ENCODE measurements around the gene OR6B2. TPM values are rescaled to one million over a fixed set of nuclear protein-coding genes. Genes with fewer than 3 reads are reported as not detected.
"Not testable (repeated sequence)": the region's sequence is repeated elsewhere in the genome, so short reads cannot be mapped to it uniquely, and the experiment has no call there.

The OR6B2 gene
- total RNA-seq, 4 donors from 2014 or later, result not detected

DNA sequence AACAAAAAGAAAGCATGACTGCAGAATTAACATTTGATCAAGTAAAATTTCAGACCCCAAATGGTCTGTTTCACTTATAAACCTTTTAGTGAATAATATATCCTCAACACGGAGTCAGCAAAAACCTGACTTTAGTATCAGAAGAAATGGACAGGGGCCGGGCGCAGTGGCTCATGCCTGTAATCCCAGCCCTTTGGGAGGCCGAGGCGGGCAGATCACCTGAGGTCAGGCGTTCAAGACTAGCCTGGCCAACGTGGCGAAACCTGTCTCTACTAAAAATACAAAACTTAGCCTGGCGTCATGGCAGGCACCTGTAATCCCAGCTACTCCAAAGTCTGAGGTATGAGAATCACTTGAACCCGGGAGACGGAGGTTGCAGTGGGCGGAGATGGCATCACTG is 20.0 kb upstream of the OR6B2 start:
- TF ChIP-seq POLR2AphosphoS5 (IDR thresholded peaks at IDR 0.05) (no peak), EP300 (IDR thresholded peaks at IDR 0.05) (no peak), POLR2A (IDR thresholded peaks at IDR 0.05) (no peak)
- TF ChIP-seq, protein P1, sequence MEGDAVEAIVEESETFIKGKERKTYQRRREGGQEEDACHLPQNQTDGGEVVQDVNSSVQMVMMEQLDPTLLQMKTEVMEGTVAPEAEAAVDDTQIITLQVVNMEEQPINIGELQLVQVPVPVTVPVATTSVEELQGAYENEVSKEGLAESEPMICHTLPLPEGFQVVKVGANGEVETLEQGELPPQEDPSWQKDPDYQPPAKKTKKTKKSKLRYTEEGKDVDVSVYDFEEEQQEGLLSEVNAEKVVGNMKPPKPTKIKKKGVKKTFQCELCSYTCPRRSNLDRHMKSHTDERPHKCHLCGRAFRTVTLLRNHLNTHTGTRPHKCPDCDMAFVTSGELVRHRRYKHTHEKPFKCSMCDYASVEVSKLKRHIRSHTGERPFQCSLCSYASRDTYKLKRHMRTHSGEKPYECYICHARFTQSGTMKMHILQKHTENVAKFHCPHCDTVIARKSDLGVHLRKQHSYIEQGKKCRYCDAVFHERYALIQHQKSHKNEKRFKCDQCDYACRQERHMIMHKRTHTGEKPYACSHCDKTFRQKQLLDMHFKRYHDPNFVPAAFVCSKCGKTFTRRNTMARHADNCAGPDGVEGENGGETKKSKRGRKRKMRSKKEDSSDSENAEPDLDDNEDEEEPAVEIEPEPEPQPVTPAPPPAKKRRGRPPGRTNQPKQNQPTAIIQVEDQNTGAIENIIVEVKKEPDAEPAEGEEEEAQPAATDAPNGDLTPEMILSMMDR (IDR thresholded peaks at IDR 0.05), result no peak
- no peaks in the 10 kb centered on the region for H3K9me3 ChIP-seq
- peaks cover 56% of the 10 kb centered on the region for H3K27me3 ChIP-seq
- no peaks in the 10 kb centered on the region for H3K4me1 ChIP-seq
- DNase-seq (ENCODE audit: low spot score in 2 of 2), result no peak
- WGBS, result 80% methylated on average over 12 of the region's 12 CpGs
- H3K36me3 ChIP-seq, result no peaks in the 10 kb centered on the region
- no peak overlapping the region for H3K27ac ChIP-seq
- H3K4me3 ChIP-seq, result no peak overlapping the region

DNA sequence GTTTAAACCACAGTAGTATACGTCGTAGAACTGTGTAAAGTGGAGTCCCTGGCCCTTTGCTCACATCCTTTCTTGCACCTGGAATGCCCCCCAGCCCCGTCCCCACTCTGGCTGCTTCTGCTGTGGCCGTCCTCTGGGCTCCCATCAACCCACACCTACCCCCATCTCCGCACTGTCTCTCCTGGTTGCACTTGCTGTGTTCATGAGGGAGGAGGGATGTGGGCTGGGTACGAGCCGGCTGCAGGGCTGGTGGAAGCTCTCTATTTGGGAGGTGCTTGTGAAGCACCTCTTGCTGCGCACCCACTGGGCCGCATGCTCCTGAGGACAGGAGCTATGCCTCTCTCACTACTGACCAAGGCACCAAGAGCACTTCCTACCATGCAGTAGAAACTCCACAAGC is 18.0 kb upstream of the OR6B2 start:
- DNase-seq (ENCODE audit: low spot score in 2 of 2), result no peak
- TF ChIP-seq EP300 (IDR thresholded peaks at IDR 0.05) (no peak), POLR2AphosphoS5 (IDR thresholded peaks at IDR 0.05) (no peak), POLR2A (IDR thresholded peaks at IDR 0.05) (no peak)
- TF ChIP-seq, protein P1 (IDR thresholded peaks at IDR 0.05), result no peak
- 78% methylated on average over 9 of the region's 9 CpGs for WGBS
- H3K27me3 ChIP-seq, result peaks cover 45% of the 10 kb centered on the region
- peaks cover 9% of the 10 kb centered on the region for H3K4me1 ChIP-seq
- H3K27ac ChIP-seq, result no peak overlapping the region
- H3K36me3 ChIP-seq, result no peaks in the 10 kb centered on the region
- H3K9me3 ChIP-seq, result no peaks in the 10 kb centered on the region
- H3K4me3 ChIP-seq, result no peak overlapping the region

DNA sequence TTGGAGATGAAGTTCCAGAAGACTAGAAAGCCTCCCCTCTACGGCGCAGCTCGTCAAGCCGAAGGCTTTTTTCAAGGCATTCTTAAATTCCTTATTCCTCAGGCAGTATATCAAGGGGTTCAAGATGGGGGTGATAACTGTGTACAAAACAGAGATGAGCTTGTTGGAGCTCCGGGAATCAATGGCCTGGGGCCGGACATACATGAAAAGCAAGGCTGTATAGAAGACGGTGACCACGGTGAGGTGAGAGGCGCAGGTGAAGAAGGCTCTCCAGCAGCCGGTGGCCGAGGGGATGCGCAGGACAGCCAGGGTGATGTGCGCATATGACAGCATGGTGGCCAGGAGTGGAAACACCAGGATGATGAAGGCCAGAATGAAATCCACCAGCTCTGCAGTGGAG is 14.9 kb upstream of the OR6B2 start:
- no peak for DNase-seq (ENCODE audit: low spot score in 2 of 2)
- Histone ChIP-seq H3K4me1 (peaks cover 15% of the 10 kb centered on the region), H3K9me3 (no peaks in the 10 kb centered on the region), H3K36me3 (no peaks in the 10 kb centered on the region), H3K27me3 (peaks cover 40% of the 10 kb centered on the region), H3K27ac (no peak overlapping the region), H3K4me3 (no peak overlapping the region)
- WGBS, result 91% methylated on average over 12 of the region's 13 CpGs
- TF ChIP-seq, protein P1 (IDR thresholded peaks at IDR 0.05), result no peak
- no peak for TF ChIP-seq EP300 (IDR thresholded peaks at IDR 0.05)
- no peak for TF ChIP-seq POLR2AphosphoS5 (IDR thresholded peaks at IDR 0.05)
- no peak for TF ChIP-seq POLR2A (IDR thresholded peaks at IDR 0.05)

DNA sequence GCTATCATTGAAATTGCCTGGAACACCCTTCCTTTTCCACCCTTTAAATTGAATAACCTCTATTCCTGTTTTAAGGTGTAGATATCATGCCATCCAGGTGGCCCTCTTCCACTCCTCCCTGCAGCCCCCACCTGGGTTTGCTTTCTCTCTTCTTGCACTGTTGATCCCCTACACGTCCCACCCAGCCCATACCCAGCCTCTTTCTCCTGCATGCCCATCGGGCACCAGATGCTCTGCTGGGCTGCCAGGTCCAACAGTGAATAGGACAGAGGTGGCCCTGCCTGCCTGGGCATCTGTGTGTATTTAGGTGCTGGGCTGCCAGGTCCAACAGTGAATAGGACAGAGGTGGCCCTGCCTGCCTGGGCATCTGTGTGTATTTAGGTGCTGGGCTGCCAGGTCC is 13.9 kb upstream of the OR6B2 start:
- not testable (repeated sequence) for DNase-seq (ENCODE audit: low spot score in 2 of 2); H3K9me3 ChIP-seq; H3K27ac ChIP-seq; H3K36me3 ChIP-seq; H3K4me3 ChIP-seq
- Histone ChIP-seq H3K27me3 (peaks cover 45% of the 10 kb centered on the region), H3K4me1 (peaks cover 15% of the 10 kb centered on the region)
- WGBS, result 67% methylated on average over 2 of the region's 2 CpGs

DNA sequence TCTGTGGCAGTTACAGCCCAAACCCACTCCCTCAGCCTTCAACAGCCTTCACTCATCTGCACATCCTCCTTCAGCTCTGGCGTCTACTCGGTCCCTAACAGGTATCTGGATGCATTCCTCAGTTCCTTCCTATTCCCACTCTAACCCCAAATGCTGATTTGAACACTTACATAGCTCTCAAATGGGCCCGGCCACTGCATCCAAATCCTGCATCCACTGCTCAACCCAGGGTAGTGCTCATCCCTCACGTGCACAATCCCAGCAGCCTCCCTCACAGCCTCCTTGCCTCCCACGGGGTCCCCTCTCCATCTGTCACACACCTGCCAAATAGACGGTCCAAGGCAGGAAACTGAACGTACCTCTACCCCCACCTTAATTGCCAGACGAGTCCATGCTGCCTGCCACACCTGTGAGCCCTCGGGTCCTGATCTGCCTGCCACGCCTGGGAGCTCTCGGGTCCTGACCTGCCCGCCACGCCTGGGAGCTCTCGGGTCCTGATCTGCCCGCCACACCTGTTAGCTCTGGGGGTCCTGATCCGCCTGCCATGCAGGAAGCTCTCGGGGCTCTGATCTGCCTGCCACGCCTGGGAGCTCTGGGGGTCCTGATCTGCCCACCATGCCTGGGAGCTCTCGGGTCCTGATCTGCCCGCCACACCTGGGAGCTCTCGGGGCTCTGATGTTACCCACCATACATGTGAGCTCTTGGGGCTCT is 13.2 kb upstream of the OR6B2 start:
- H3K27me3 ChIP-seq, result peaks cover 39% of the 10 kb centered on the region
- TF ChIP-seq POLR2A (IDR thresholded peaks at IDR 0.05) (no peak), POLR2AphosphoS5 (IDR thresholded peaks at IDR 0.05) (no peak)
- TF ChIP-seq, protein P1 (IDR thresholded peaks at IDR 0.05), result no peak
- H3K27ac ChIP-seq, result no peak overlapping the region
- no peaks in the 10 kb centered on the region for H3K36me3 ChIP-seq
- no peak overlapping the region for H3K4me3 ChIP-seq
- DNase-seq (ENCODE audit: low spot score in 2 of 2), result no peak
- peaks cover 15% of the 10 kb centered on the region for H3K4me1 ChIP-seq
- H3K9me3 ChIP-seq, result no peaks in the 10 kb centered on the region
- WGBS, result 51% methylated on average over 21 of the region's 21 CpGs

DNA sequence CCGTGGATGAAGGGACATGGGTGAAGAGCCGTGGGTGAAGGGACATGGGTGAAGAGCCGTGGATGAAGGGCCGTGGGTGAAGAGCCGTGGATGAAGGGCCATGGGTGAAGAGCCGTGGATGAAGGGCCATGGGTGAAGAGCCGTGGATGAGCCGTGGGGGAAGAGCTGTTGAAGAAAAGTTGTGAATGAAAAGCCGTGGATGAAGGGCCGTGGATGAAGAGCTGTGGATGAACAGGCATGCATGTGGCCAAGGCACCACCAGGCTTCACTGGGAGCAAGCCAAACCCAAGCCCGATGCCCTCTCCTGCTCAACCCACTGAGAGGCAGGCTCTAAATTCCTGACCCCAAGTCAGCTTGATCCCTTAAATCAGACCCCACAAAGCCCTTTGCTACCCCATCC is 12.5 kb upstream of the OR6B2 start:
- DNase-seq (ENCODE audit: low spot score in 2 of 2), result no peak
- peaks cover 15% of the 10 kb centered on the region for H3K4me1 ChIP-seq
- TF ChIP-seq POLR2AphosphoS5 (IDR thresholded peaks at IDR 0.05) (no peak), EP300 (IDR thresholded peaks at IDR 0.05) (no peak), POLR2A (IDR thresholded peaks at IDR 0.05) (no peak)
- TF ChIP-seq, protein P1 (IDR thresholded peaks at IDR 0.05), result no peak
- H3K27ac ChIP-seq, result no peak overlapping the region
- no peaks in the 10 kb centered on the region for H3K36me3 ChIP-seq
- peaks cover 35% of the 10 kb centered on the region for H3K27me3 ChIP-seq
- 83% methylated on average over 11 of the region's 11 CpGs for WGBS
- no peak overlapping the region for H3K4me3 ChIP-seq
- H3K9me3 ChIP-seq, result no peaks in the 10 kb centered on the region
